Measurements from ENCODE around the gene ATXN7L3B. TPM values are rescaled to one million over a fixed set of nuclear protein-coding genes. Genes with fewer than 3 reads are reported as not detected.
"Not testable (repeated sequence)": the region's sequence is repeated elsewhere in the genome, so short reads cannot be mapped to it uniquely, and the experiment has no call there.

ATXN7L3B gene
- total RNA-seq, 1 donor from 2014 or later = 29.6 TPM

GRCh38 chr12:74499192-74499591 lies 38.4 kb upstream of the ATXN7L3B start:
- no peak for DNase-seq (ENCODE audit: low read depth)
- H3K4me3 ChIP-seq (ENCODE audit: low read depth, low read length) = no peak overlapping the region
- no peaks in the 10 kb centered on the region for H3K27me3 ChIP-seq (ENCODE audit: control insufficient read depth, insufficient read depth, low read length)
- H3K36me3 ChIP-seq (ENCODE audit: control insufficient read depth, insufficient read depth, low read length) = no peaks in the 10 kb centered on the region
- TF ChIP-seq CTCF (IDR thresholded peaks at IDR 0.05; ENCODE audit: insufficient read depth, low read length, poor library complexity, severe bottlenecking) = no peak

GRCh38 chr12:74508873-74509657 lies 28.6 kb upstream of the ATXN7L3B start:
- not testable (repeated sequence) for H3K36me3 ChIP-seq (ENCODE audit: control insufficient read depth, insufficient read depth, low read length); H3K4me3 ChIP-seq (ENCODE audit: low read depth, low read length); H3K27me3 ChIP-seq (ENCODE audit: control insufficient read depth, insufficient read depth, low read length); DNase-seq (ENCODE audit: low read depth)

GRCh38 chr12:74509886-74510285 lies 27.7 kb upstream of the ATXN7L3B start:
- DNase-seq (ENCODE audit: low read depth) = no peak
- H3K27me3 ChIP-seq (ENCODE audit: control insufficient read depth, insufficient read depth, low read length) = no peaks in the 10 kb centered on the region
- no peaks in the 10 kb centered on the region for H3K36me3 ChIP-seq (ENCODE audit: control insufficient read depth, insufficient read depth, low read length)
- no peak overlapping the region for H3K4me3 ChIP-seq (ENCODE audit: low read depth, low read length)
- TF ChIP-seq CTCF (IDR thresholded peaks at IDR 0.05; ENCODE audit: insufficient read depth, low read length, poor library complexity, severe bottlenecking) = no peak

- H3K36me3 ChIP-seq (ENCODE audit: control insufficient read depth, insufficient read depth, low read length) = no peaks in the 10 kb centered on the region
- no peak for DNase-seq (ENCODE audit: low read depth)
- no peak for TF ChIP-seq CTCF (IDR thresholded peaks at IDR 0.05; ENCODE audit: insufficient read depth, low read length, poor library complexity, severe bottlenecking)
- no peaks in the 10 kb centered on the region for H3K27me3 ChIP-seq (ENCODE audit: control insufficient read depth, insufficient read depth, low read length)
- H3K4me3 ChIP-seq (ENCODE audit: low read depth, low read length) = no peak overlapping the region
These were observed 23.4 kb upstream of the ATXN7L3B start for GRCh38 chr12:74514098-74514872.

- H3K36me3 ChIP-seq (ENCODE audit: control insufficient read depth, insufficient read depth, low read length) = no peaks in the 10 kb centered on the region
- H3K27me3 ChIP-seq (ENCODE audit: control insufficient read depth, insufficient read depth, low read length) = no peaks in the 10 kb centered on the region
- no peak for DNase-seq (ENCODE audit: low read depth)
- no peak overlapping the region for H3K4me3 ChIP-seq (ENCODE audit: low read depth, low read length)
- TF ChIP-seq CTCF (IDR thresholded peaks at IDR 0.05; ENCODE audit: insufficient read depth, low read length, poor library complexity, severe bottlenecking) = no peak
These were observed 21.8 kb upstream of the ATXN7L3B start for GRCh38 chr12:74515849-74516248.

- H3K4me3 ChIP-seq (ENCODE audit: low read depth, low read length) = no peak overlapping the region
- no peaks in the 10 kb centered on the region for H3K27me3 ChIP-seq (ENCODE audit: control insufficient read depth, insufficient read depth, low read length)
- no peak for TF ChIP-seq CTCF (IDR thresholded peaks at IDR 0.05; ENCODE audit: insufficient read depth, low read length, poor library complexity, severe bottlenecking)
- no peaks in the 10 kb centered on the region for H3K36me3 ChIP-seq (ENCODE audit: control insufficient read depth, insufficient read depth, low read length)
- no peak for DNase-seq (ENCODE audit: low read depth)
These were observed 11.1 kb upstream of the ATXN7L3B start for GRCh38 chr12:74526535-74526934.

Data from kidney epithelial cell (primary cell).